Fibroblast of skin of left quadriceps (primary cell): ENCODE measurements around the gene FBXL17.

ENCODE experiments used
- DNase-seq, 2 experiments: peaks; one replicate each; pipeline ENCODE4 v3.0.0-alpha.2; 2013; ENCODE audit warnings: low read depth in 2 of 2

FBXL17 gene

DNA sequence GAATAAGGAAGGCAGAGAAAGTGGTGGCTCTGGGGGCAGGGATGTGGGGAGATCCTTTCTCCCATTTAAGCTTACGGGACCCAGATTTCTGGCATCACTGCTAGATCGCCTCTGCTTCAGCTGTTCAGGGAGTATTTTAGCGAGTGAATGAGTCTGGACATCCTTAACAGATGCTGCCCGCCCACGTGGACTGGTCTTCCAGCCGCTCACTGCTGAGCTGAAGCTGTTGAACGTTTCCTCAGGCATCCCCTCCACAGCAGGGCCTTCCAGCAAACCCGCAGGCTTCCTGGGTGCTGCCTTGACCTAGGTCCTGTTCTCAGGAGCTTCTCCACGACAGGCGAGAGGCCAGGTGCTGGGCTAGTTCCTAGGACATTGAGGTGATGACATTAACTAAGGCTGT lies 566.8 kb downstream of the FBXL17 start:
- no peak for DNase-seq

DNA sequence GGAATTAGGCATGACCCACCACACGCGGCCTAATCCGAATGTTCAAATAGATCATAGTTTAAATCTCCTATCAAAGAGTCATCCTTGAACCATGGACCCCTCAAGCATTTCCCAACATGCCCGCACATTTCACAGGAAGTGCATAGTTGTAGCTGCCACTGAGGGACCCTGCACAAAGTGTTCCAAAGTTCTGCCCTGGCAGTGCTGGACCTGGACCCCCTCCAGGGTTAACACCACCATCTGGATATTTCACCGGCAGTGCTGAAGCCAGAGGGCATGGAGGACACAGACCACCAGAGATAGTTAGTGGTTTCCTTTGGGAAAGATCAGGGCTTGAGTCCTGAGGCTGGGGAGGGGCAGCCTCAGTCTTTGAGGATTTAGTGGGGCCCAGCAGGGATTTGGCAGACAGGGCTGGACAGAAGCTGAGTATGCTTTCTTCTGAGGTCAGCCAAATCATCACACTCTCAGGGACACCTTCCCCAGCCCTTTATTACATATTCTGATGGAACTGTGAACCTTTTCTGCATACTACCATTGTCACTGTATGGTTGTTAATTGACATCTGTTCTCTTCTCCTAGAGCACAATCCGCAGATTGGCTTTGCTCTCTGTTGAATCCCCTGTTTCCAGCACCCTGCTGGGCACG lies 567.6 kb downstream of the FBXL17 start:
- DNase-seq = no peak

DNA sequence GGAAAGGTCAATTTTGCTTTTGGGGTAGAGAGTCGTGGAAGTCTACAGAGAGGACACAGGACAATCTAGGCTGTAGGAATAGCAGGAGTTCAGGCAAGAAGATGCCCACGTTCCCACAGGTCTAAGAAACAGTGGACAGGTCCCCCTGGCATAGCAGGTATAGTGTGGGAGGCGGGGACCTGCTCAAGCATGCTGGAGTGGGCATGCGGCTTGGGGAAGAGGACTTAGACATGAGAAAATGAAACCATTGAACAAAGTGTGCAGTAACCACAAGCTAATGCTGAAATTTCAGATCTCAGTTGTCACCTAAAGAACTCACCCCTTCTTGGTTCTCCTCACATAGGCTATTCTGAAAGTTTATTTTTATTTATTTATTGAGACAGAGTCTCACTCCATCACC lies 568.3 kb downstream of the FBXL17 start:
- DNase-seq = no peak

DNA sequence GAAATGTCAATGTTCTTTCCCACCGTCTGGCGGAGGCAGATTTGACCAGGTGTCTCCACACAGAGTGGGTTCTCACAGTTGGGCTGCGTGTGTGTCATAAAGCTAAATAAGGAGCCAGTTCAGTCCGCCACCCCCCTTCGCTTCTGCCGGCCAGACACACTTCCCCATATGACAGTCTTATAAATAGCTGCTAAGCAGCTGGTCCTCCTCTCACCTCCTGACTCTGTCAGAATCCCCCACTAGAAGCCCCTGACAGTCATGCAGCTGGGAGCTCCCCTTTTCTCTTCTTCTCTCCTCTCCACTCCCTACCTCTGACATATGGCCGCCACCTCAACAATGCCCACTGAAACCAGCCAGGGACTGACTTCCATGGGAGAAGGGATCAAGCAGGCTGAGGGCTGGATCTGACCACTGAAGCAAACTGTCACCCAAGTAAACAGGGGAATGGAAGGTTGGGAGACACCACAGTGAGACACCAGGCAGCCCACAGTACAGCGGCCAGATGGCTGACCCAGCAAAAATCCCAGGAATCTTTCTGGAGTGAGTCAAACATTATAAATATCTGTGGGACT lies 569.2 kb downstream of the FBXL17 start:
- peak; percentile 44 to 59 for DNase-seq

DNA sequence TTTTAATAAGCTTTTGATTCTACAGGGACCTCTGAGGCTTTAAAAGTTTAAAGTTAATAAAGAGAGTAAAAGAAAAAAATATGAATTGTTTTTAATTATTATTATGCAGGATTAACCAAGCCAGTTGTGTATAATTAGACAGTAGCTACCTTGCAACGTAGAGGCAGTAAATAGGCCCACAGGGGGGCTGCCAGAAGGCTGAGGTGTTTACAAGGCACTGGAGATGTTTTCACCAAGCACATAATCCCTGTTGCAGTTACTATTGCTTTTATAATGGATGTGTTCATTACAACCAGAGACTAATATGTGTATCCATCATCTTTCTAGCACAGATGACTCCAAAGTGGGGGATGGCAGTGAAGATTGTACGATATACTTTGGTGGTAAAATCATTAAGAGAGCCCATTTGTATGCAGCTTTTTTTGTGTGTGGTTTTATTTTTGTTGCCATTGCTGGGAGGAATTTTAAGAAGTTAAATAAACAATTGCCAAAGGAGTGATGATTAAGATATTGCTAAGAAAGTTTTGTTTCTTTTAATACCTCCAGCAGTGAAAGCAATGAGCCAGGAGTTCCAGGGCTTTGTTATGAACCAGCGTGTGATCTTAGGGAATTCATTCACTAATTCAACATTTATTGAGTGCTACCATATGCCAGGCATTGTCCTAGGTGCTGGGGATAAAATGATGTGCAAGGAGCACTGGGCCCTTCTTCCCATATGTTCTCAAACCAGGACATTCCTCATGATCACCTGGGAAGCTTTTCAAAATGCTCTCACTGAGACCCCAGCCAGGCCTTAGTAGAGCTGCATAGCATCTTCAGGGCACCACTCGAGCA lies 572.5 kb downstream of the FBXL17 start:
- peak; percentile 12 to 20 for DNase-seq
